Endothelial cell of umbilical vein (primary cell): Measurements from ENCODE around the gene CDC42EP4. TPM values are rescaled to one million over a fixed set of nuclear protein-coding genes. Genes with fewer than 3 reads are reported as not detected.

Experiments used
- BruUV-seq: library from RNA; stranded (reverse); fragments of 400-500 nt; replicated peaks from 2 replicates; lab custom pipeline; 2021; lab: Mats Ljungman, UMichigan
- CTCF ChIA-PET: fragments of 300-600, 350-600 bp; sonication (Branson Sonifier 250); formaldehyde crosslinking; loops from one replicate; lab custom pipeline; 2021; ENCODE audit warnings: antibody characterized with exemption, inconsistent platforms; lab: Charles Lee
- POLR2A ChIA-PET: fragments of 300-600, 350-600 bp; sonication (Branson Sonifier 250); formaldehyde crosslinking; loops from one replicate; lab custom pipeline; 2021; ENCODE audit warnings: antibody characterized with exemption, inconsistent platforms; lab: Charles Lee
- DNase-seq: peaks from one replicate; pipeline ENCODE4 v3.0.0-alpha.2; 2011; ENCODE audit warnings: low read depth, low spot score
- FAIRE-seq: peaks from 2 replicates; lab custom pipeline; 2011; peaks lifted over from hg19 to GRCh38; lab: Jason Lieb, UNC
- H2AFZ ChIP-seq: 2 replicates; pipeline ENCODE4 v1.6.0; 2012; ENCODE audit warnings: low read depth, low read length, control low read depth, inconsistent platforms
- H3K27ac ChIP-seq: 2 replicates; pipeline ENCODE4 v1.5.1; 2011; ENCODE audit warnings: low read depth, mild to moderate bottlenecking, control low read depth, low read length, moderate library complexity; ENCODE audit not compliant: insufficient read depth
- H3K27me3 ChIP-seq, 2 experiments: 2 replicates each; pipeline versions ENCODE4 v1.6.0 to v1.6.1; 2011; ENCODE audit warnings: low read length in 2 of 2, mixed read lengths in 1 of 2; ENCODE audit not compliant: control insufficient read depth in 2 of 2, insufficient read depth in 2 of 2
- H3K36me3 ChIP-seq, 2 experiments: 2 replicates in 1 of 2; 3 replicates in 1 of 2; pipeline ENCODE4 v1.5.1; 2011; ENCODE audit warnings: low read length in 2 of 2, mild to moderate bottlenecking in 1 of 2, moderate library complexity in 1 of 2; ENCODE audit not compliant: control insufficient read depth in 2 of 2, insufficient read depth in 2 of 2; ENCODE audit errors: extremely low read depth in 1 of 2
- H3K4me1 ChIP-seq: 3 replicates; pipeline ENCODE4 v1.5.1; 2011; ENCODE audit warnings: mild to moderate bottlenecking, low read length; ENCODE audit not compliant: control insufficient read depth, insufficient read depth; ENCODE audit errors: extremely low read depth
- H3K4me2 ChIP-seq: 2 replicates; pipeline ENCODE4 v1.6.1; 2011; ENCODE audit warnings: low read length, control low read depth, mixed read lengths; ENCODE audit not compliant: insufficient read depth
- H3K4me3 ChIP-seq, 3 experiments: fragments of 200-600 bp in 1 of 3; sonication (generic), shearing (Covaris generic) in 1 of 3; replicated peaks in 1 of 3; 2 replicates each; pipeline ENCODE4 v1.5.1; 2011 to 2016; ENCODE audit warnings: control low read depth in 3 of 3, low read length in 3 of 3, mild to moderate bottlenecking in 2 of 3, inconsistent platforms in 1 of 3, low read depth in 1 of 3, moderate library complexity in 1 of 3; ENCODE audit not compliant: insufficient read depth in 1 of 3
- H3K79me2 ChIP-seq: 2 replicates; pipeline ENCODE4 v1.6.0; 2012; ENCODE audit warnings: low read length, inconsistent platforms; ENCODE audit not compliant: control insufficient read depth, insufficient read depth
- H3K9ac ChIP-seq: replicated peaks from 2 replicates; pipeline ENCODE3; 2011; ENCODE audit warnings: low read length, control low read depth; ENCODE audit not compliant: insufficient read depth; ENCODE audit errors: extremely low read depth
- H3K9me1 ChIP-seq: replicated peaks from 3 replicates; pipeline ENCODE4 v1.6.0; 2011; ENCODE audit warnings: mild to moderate bottlenecking, low read length; ENCODE audit not compliant: control insufficient read depth, insufficient read depth; ENCODE audit errors: extremely low read depth
- H3K9me3 ChIP-seq: replicated peaks from 2 replicates; pipeline ENCODE4 v1.5.1; 2012; ENCODE audit warnings: low read length, inconsistent platforms; ENCODE audit not compliant: control insufficient read depth, insufficient read depth
- H4K20me1 ChIP-seq: replicated peaks from 2 replicates; pipeline ENCODE3; 2011; ENCODE audit warnings: mild to moderate bottlenecking, low read length; ENCODE audit not compliant: control insufficient read depth, insufficient read depth; ENCODE audit errors: extremely low read depth
- EZH2 ChIP-seq: IDR thresholded peaks from 2 replicates; pipeline ENCODE4 v1.6.1; 2012; ENCODE audit warnings: borderline replicate concordance, low read depth, mild to moderate bottlenecking, moderate library complexity, low read length, inconsistent platforms; ENCODE audit not compliant: severe bottlenecking
- FOS ChIP-seq: IDR thresholded peaks from 2 replicates; pipeline ENCODE4 v1.6.1; 2011; ENCODE audit warnings: mild to moderate bottlenecking, low read length, moderate library complexity, borderline replicate concordance; ENCODE audit not compliant: insufficient read depth
- GATA2 ChIP-seq: IDR thresholded peaks from 2 replicates; pipeline ENCODE4 v1.7.0; 2011; ENCODE audit warnings: low read depth, mild to moderate bottlenecking, moderate library complexity, mixed read lengths, low read length; ENCODE audit not compliant: insufficient read length, insufficient read depth
- JUN ChIP-seq: IDR thresholded peaks from 2 replicates; pipeline ENCODE4 v1.6.1; 2011; ENCODE audit warnings: borderline replicate concordance, low read depth; ENCODE audit not compliant: insufficient read length, insufficient read depth
- MAX ChIP-seq: IDR thresholded peaks from 2 replicates; pipeline ENCODE4 v1.6.1; 2011; ENCODE audit not compliant: insufficient read depth, insufficient read length
- MYC ChIP-seq: IDR thresholded peaks from one replicate; pipeline ENCODE4 v1.6.1; 2011; ENCODE audit warnings: mild to moderate bottlenecking, low read depth, low read length
- POLR2A ChIP-seq: IDR thresholded peaks from 2 replicates; pipeline ENCODE4 v1.6.1; 2012; ENCODE audit warnings: low read depth, mild to moderate bottlenecking, control low read depth, low read length
- POLR2AphosphoS5 ChIP-seq: IDR thresholded peaks from 2 replicates; pipeline ENCODE4 v1.6.1; 2012; ENCODE audit warnings: low read depth, mild to moderate bottlenecking, control low read depth, low read length, moderate library complexity; ENCODE audit not compliant: insufficient read depth
- dilution Hi-C: fragments of 300-500 bp; cut with MboI; formaldehyde crosslinking; loops from one replicate; pipeline ENCODE4 v1.15.0; 2019; ENCODE audit warnings: low sequenced_read_pairs; ENCODE audit not compliant: extremely low pct_ligation_motif_present
- intact Hi-C: fragments of 100-400 bp; cut with micrococcal nuclease; formaldehyde crosslinking; loops from one replicate; pipeline ENCODE4 v1.10.0; 2022
- polyA plus RNA-seq, 4 experiments: library from polyadenylated mRNA; depleted of rRNA in 3 of 4; stranded (reverse) in 3 of 4; unstranded in 1 of 4; fragments of >200 nt; gene quantifications; 2 replicates each; pipeline versions ENCODE4 v1.2.1 to v1.2.3, GENCODE V29; 2011 to 2012; ENCODE audit warnings: missing spikeins in 1 of 4
- total RNA-seq: library from RNA; stranded (reverse); gene quantifications from 2 replicates; pipeline ENCODE4 v1.2.3, GENCODE V29; 2021
- TF ChIP-seq, protein P1 (sequence below), 2 donors: IDR thresholded peaks; 1 replicate in 1 of 2; 2 replicates in 1 of 2; pipeline ENCODE4 v1.5.1; 2011; ENCODE audit warnings: low read length in 2 of 2, mild to moderate bottlenecking in 2 of 2, moderate library complexity in 2 of 2, control low read depth in 1 of 2, inconsistent platforms in 1 of 2, low read depth in 1 of 2; ENCODE audit not compliant: insufficient read depth in 1 of 2; ENCODE audit errors: extremely low read depth in 1 of 2

CDC42EP4 gene
- total and polyA plus RNA-seq, 2 donors (not counting 3 experiments of a cell fraction or from before 2014, with no cell fraction given), result 11.4 to 19.6 TPM

DNA sequence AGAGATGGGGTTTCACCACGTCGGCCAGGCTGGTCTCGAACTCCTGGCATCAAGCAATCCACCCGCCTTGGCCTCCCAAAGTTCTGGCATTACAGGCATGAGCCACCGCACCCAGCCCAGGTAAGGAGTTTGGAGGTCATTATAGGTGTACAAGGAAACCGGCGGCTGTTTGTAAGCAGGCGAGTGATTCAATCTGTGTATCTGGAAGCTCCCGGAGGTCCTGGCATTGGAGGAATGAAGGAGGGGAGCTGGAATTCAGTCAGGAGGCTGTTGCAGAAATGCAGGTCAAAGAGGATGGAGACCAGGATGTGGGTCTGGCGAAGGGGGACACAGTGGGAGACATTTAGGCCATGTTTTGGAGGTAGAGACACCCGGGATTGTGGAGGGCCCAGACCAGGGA is 18.8 kb downstream of the CDC42EP4 start:
- no peaks in the 10 kb centered on the region for H3K9me3 ChIP-seq
- BruUV-seq, result no TSS peak
- no peak overlapping the region for H3K9ac ChIP-seq
- DNase-seq (no peak), FAIRE-seq (no peak)
- H3K27me3 ChIP-seq, result no peaks in the 10 kb centered on the region
- no peak overlapping the region for H3K27ac ChIP-seq
- no peak overlapping the region for H3K4me2 ChIP-seq
- H3K4me3 ChIP-seq, result no peak overlapping the region
- H3K9me1 ChIP-seq, result no peaks in the 10 kb centered on the region
- TF ChIP-seq JUN (no peak), POLR2A (no peak), POLR2AphosphoS5 (no peak), GATA2 (no peak), MYC (no peak), MAX (no peak), EZH2 (no peak), FOS (no peak)
- TF ChIP-seq, protein P1, sequence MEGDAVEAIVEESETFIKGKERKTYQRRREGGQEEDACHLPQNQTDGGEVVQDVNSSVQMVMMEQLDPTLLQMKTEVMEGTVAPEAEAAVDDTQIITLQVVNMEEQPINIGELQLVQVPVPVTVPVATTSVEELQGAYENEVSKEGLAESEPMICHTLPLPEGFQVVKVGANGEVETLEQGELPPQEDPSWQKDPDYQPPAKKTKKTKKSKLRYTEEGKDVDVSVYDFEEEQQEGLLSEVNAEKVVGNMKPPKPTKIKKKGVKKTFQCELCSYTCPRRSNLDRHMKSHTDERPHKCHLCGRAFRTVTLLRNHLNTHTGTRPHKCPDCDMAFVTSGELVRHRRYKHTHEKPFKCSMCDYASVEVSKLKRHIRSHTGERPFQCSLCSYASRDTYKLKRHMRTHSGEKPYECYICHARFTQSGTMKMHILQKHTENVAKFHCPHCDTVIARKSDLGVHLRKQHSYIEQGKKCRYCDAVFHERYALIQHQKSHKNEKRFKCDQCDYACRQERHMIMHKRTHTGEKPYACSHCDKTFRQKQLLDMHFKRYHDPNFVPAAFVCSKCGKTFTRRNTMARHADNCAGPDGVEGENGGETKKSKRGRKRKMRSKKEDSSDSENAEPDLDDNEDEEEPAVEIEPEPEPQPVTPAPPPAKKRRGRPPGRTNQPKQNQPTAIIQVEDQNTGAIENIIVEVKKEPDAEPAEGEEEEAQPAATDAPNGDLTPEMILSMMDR (IDR thresholded peaks at IDR 0.05; ENCODE audit: extremely low read depth in 1 of 2, insufficient read depth in 1 of 2, low read depth in 1 of 2, low read length in 2 of 2), result no peak
- CTCF ChIA-PET, result interaction anchor here (1.5 to 2.9 kb wide), 2 partner anchors 11 to 77 kb away, joined by 7 to 12 read pairs; no protein-coding TSS in a partner anchor
- POLR2A ChIA-PET, result no interaction called here
- intact Hi-C loops (loop anchor here (5.0 kb wide), 1 partner anchor 61 kb away; a partner anchor contains a TSS), dilution Hi-C loops (no loop called here)
- peaks cover 60% of the 10 kb centered on the region for H3K79me2 ChIP-seq
- H3K4me1 ChIP-seq, result peaks cover 25% of the 10 kb centered on the region
- H4K20me1 ChIP-seq, result no peaks in the 10 kb centered on the region
- no peak overlapping the region for H2AFZ ChIP-seq
- H3K36me3 ChIP-seq, result no peaks in the 10 kb centered on the region
